ENCODE data around the gene LIMS2. TPM values are rescaled to one million over a fixed set of nuclear protein-coding genes. Genes with fewer than 3 reads are reported as not detected.

LIMS2 gene
- total RNA-seq, 1 donor, result 14.8 TPM

- TF ChIP-seq, protein P1, sequence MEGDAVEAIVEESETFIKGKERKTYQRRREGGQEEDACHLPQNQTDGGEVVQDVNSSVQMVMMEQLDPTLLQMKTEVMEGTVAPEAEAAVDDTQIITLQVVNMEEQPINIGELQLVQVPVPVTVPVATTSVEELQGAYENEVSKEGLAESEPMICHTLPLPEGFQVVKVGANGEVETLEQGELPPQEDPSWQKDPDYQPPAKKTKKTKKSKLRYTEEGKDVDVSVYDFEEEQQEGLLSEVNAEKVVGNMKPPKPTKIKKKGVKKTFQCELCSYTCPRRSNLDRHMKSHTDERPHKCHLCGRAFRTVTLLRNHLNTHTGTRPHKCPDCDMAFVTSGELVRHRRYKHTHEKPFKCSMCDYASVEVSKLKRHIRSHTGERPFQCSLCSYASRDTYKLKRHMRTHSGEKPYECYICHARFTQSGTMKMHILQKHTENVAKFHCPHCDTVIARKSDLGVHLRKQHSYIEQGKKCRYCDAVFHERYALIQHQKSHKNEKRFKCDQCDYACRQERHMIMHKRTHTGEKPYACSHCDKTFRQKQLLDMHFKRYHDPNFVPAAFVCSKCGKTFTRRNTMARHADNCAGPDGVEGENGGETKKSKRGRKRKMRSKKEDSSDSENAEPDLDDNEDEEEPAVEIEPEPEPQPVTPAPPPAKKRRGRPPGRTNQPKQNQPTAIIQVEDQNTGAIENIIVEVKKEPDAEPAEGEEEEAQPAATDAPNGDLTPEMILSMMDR (IDR thresholded peaks at IDR 0.05; ENCODE audit: extremely low read depth, low read depth, low read length), result no peak
- Histone ChIP-seq H4K20me1 (ENCODE audit: insufficient read depth, low read length) (no peaks in the 10 kb centered on the region), H3K4me2 (ENCODE audit: insufficient read depth, low read length) (no peak overlapping the region), H3K79me2 (ENCODE audit: insufficient read depth, low read length) (no peaks in the 10 kb centered on the region), H3K27ac (ENCODE audit: low read depth, low read length) (no peak overlapping the region), H3K9me3 (ENCODE audit: low read depth, low read length) (no peaks in the 10 kb centered on the region), H2AFZ (ENCODE audit: low read length) (no peak overlapping the region), H3K36me3 (ENCODE audit: insufficient read depth, low read length) (no peaks in the 10 kb centered on the region), H3K4me1 (ENCODE audit: insufficient read depth, low read length) (no peaks in the 10 kb centered on the region), H3K4me3 (ENCODE audit: insufficient read depth, low read length) (no peak overlapping the region), H3K27me3 (ENCODE audit: insufficient read depth, low read length) (no peaks in the 10 kb centered on the region)
- no peak for DNase-seq (ENCODE audit: insufficient read length, low spot score, missing footprints)
These were observed 20.5 kb downstream of the LIMS2 start for GRCh38 chr2:127654838-127655175.

DNA sequence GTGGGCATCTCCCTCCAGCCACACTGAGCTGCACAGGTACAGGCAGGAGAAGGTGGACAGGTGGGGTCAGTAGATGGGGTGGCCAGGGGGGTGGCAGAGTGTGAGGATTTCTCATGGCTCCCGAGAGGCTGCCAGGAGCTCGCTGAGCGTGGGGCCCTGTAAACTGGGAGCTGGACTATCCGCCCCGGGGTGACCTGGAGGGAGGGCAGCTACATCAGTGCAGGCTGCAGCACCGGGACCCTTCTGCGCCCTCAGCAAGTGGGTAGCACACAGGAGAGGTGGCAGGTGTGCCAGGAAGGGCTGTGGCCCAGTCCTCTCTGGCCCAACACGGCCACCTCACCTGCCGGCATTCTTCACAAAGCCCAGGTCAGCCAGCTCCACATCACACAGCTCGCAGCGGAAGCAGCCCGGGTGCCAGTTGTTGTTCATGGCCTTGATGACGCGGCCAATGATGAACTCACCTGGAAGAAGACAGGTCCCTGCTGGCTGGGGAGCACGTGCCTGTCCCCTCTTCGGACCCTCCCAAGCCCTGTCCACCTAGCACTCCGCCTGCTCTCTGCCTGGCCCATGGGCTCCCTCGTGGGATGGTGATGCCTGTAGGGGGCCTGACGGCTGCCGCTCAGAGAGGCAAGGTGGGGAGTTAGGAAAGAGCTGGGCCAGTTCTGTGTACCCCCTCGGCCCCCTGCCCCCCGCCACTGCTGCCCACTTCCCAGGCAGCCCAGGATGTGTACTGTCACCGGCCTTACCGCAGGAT is 21.1 kb downstream of the LIMS2 start:
- no peak overlapping the region for H3K4me3 ChIP-seq (ENCODE audit: insufficient read depth, low read length)
- H3K4me2 ChIP-seq (ENCODE audit: insufficient read depth, low read length), result no peak overlapping the region
- no peaks in the 10 kb centered on the region for H3K9me3 ChIP-seq (ENCODE audit: low read depth, low read length)
- TF ChIP-seq, protein P1 (IDR thresholded peaks at IDR 0.05; ENCODE audit: extremely low read depth, low read depth, low read length), result no peak
- H3K4me1 ChIP-seq (ENCODE audit: insufficient read depth, low read length), result no peaks in the 10 kb centered on the region
- H3K36me3 ChIP-seq (ENCODE audit: insufficient read depth, low read length), result no peaks in the 10 kb centered on the region
- H3K27me3 ChIP-seq (ENCODE audit: insufficient read depth, low read length), result no peaks in the 10 kb centered on the region
- no peaks in the 10 kb centered on the region for H4K20me1 ChIP-seq (ENCODE audit: insufficient read depth, low read length)
- H2AFZ ChIP-seq (ENCODE audit: low read length), result no peak overlapping the region
- H3K27ac ChIP-seq (ENCODE audit: low read depth, low read length), result no peak overlapping the region
- H3K79me2 ChIP-seq (ENCODE audit: insufficient read depth, low read length), result no peaks in the 10 kb centered on the region
- no peak for DNase-seq (ENCODE audit: insufficient read length, low spot score, missing footprints)

- DNase-seq (ENCODE audit: insufficient read length, low spot score, missing footprints), result no peak
- H3K9me3 ChIP-seq (ENCODE audit: low read depth, low read length), result no peaks in the 10 kb centered on the region
- no peak overlapping the region for H2AFZ ChIP-seq (ENCODE audit: low read length)
- TF ChIP-seq, protein P1 (IDR thresholded peaks at IDR 0.05; ENCODE audit: extremely low read depth, low read depth, low read length), result no peak
- H3K4me2 ChIP-seq (ENCODE audit: insufficient read depth, low read length), result no peak overlapping the region
- H3K36me3 ChIP-seq (ENCODE audit: insufficient read depth, low read length), result no peaks in the 10 kb centered on the region
- H3K4me1 ChIP-seq (ENCODE audit: insufficient read depth, low read length), result no peaks in the 10 kb centered on the region
- H4K20me1 ChIP-seq (ENCODE audit: insufficient read depth, low read length), result no peaks in the 10 kb centered on the region
- H3K79me2 ChIP-seq (ENCODE audit: insufficient read depth, low read length), result no peaks in the 10 kb centered on the region
- H3K4me3 ChIP-seq (ENCODE audit: insufficient read depth, low read length), result no peak overlapping the region
- H3K27me3 ChIP-seq (ENCODE audit: insufficient read depth, low read length), result no peaks in the 10 kb centered on the region
- no peak overlapping the region for H3K27ac ChIP-seq (ENCODE audit: low read depth, low read length)
These were observed 21.8 kb downstream of the LIMS2 start for GRCh38 chr2:127653421-127654083.

DNA sequence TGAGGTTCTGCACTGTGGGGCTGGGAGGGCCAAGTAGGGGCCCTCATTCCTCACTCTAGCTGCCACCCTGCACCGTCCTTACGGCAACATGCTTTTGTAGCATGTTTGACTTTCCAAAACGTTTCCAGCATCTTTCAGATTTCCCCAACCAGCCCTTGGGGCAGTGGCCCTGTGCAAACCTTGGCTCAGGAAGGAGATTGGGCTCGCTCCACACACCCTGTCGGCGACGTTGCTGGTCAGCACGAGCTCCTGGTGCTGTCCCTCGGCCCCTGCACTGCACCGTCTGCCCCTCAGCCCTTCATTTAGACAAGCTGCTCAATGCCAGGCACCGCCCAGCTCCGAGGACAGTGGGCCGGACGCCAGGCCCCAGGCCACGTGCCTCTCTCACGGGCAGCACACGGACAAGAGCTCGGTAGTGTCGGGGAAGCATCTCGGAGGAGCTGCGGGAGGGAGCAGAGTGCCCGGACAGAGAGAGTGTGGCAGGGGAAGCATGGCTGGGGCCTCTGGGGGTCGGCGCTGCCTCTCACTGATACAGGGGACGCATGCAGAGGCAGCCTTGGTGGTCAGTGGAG is 22.5 kb downstream of the LIMS2 start:
- no peaks in the 10 kb centered on the region for H3K9me3 ChIP-seq (ENCODE audit: low read depth, low read length)
- no peak overlapping the region for H3K4me3 ChIP-seq (ENCODE audit: insufficient read depth, low read length)
- H3K4me1 ChIP-seq (ENCODE audit: insufficient read depth, low read length), result no peaks in the 10 kb centered on the region
- H4K20me1 ChIP-seq (ENCODE audit: insufficient read depth, low read length), result no peaks in the 10 kb centered on the region
- no peaks in the 10 kb centered on the region for H3K36me3 ChIP-seq (ENCODE audit: insufficient read depth, low read length)
- no peak overlapping the region for H3K4me2 ChIP-seq (ENCODE audit: insufficient read depth, low read length)
- TF ChIP-seq, protein P1 (IDR thresholded peaks at IDR 0.05; ENCODE audit: extremely low read depth, low read depth, low read length), result no peak
- H2AFZ ChIP-seq (ENCODE audit: low read length), result no peak overlapping the region
- H3K27me3 ChIP-seq (ENCODE audit: insufficient read depth, low read length), result no peaks in the 10 kb centered on the region
- no peak for DNase-seq (ENCODE audit: insufficient read length, low spot score, missing footprints)
- no peaks in the 10 kb centered on the region for H3K79me2 ChIP-seq (ENCODE audit: insufficient read depth, low read length)
- no peak overlapping the region for H3K27ac ChIP-seq (ENCODE audit: low read depth, low read length)
